GM23338 (cell line): ENCODE results near the gene SPINK2. TPM values are rescaled to one million over a fixed set of nuclear protein-coding genes. Genes with fewer than 3 reads are reported as not detected.

ENCODE experiments used
- ATAC-seq: fragments of 200-7000 bp; cut with Tn5 transposase; 3 replicates; pipeline ENCODE4 v1.9.1; 2020
- DNase-seq: peaks from one replicate; pipeline ENCODE4 v3.0.0-alpha.2; 2015; ENCODE audit warnings: low spot score
- H2AFZ ChIP-seq: fragments of 200-600 bp; sonication (generic); 2 replicates; pipeline ENCODE4 v1.8.0; 2016; ENCODE audit warnings: antibody characterized with exemption, mild to moderate bottlenecking, moderate library complexity
- H3F3A ChIP-seq: fragments of 200-600 bp; sonication (generic); replicated peaks from 2 replicates; pipeline ENCODE4 v1.8.0; 2017; ENCODE audit warnings: antibody characterized with exemption, mixed run types, low read depth
- H3K27ac ChIP-seq: fragments of 200-600 bp; sonication (generic); 2 replicates; pipeline ENCODE4 v1.6.1; 2016; ENCODE audit warnings: low read depth
- H3K27me3 ChIP-seq: fragments of 200-600 bp; sonication (generic); 2 replicates; pipeline ENCODE4 v1.8.0; 2016; ENCODE audit warnings: mild to moderate bottlenecking, mixed run types, moderate library complexity; ENCODE audit not compliant: insufficient read depth
- H3K36me3 ChIP-seq: fragments of 200-600 bp; sonication (generic); 2 replicates; pipeline ENCODE4 v1.8.0; 2016; ENCODE audit warnings: mild to moderate bottlenecking; ENCODE audit not compliant: insufficient read depth
- H3K4me1 ChIP-seq: fragments of 200-600 bp; sonication (generic); 2 replicates; pipeline ENCODE4 v1.8.0; 2016; ENCODE audit warnings: mild to moderate bottlenecking, moderate library complexity; ENCODE audit not compliant: insufficient read depth
- H3K4me2 ChIP-seq: fragments of 200-600 bp; sonication (generic); 2 replicates; pipeline ENCODE4 v1.7.1; 2017; ENCODE audit warnings: mixed run types
- H3K4me3 ChIP-seq: fragments of 200-600 bp; sonication (generic); 2 replicates; pipeline ENCODE4 v1.6.1; 2016; ENCODE audit warnings: mixed run types
- H3K79me2 ChIP-seq: fragments of 200-600 bp; sonication (generic); replicated peaks from 2 replicates; pipeline ENCODE4 v1.8.0; 2017; ENCODE audit warnings: mild to moderate bottlenecking; ENCODE audit not compliant: insufficient read depth
- H3K9me2 ChIP-seq: fragments of 200-600 bp; sonication (generic); 2 replicates; pipeline ENCODE4 v1.8.0; 2017; ENCODE audit not compliant: insufficient read depth
- H4K20me1 ChIP-seq: fragments of 200-600 bp; sonication (generic); replicated peaks from 2 replicates; pipeline ENCODE4 v1.8.0; 2017; ENCODE audit warnings: mild to moderate bottlenecking; ENCODE audit not compliant: insufficient read depth
- H3K27ac Mint-ChIP-seq: 2 replicates; pipeline ENCODE4 v1.8.0; 2020; ENCODE audit warnings: inconsistent platforms, mild to moderate bottlenecking, moderate library complexity, mixed read lengths
- H3K27me3 Mint-ChIP-seq: 3 replicates; pipeline ENCODE4 v1.8.0; 2022; ENCODE audit warnings: low read depth, mild to moderate bottlenecking, moderate library complexity, mixed read lengths, inconsistent platforms; ENCODE audit not compliant: insufficient read depth, poor library complexity
- H3K36me3 Mint-ChIP-seq: 3 replicates; pipeline ENCODE4 v1.8.0; 2021; ENCODE audit warnings: low read depth, mild to moderate bottlenecking, inconsistent platforms, moderate library complexity, mixed read lengths
- H3K4me1 Mint-ChIP-seq: 3 replicates; pipeline ENCODE4 v1.8.0; 2020; ENCODE audit warnings: mild to moderate bottlenecking, inconsistent platforms, mixed read lengths
- H3K4me3 Mint-ChIP-seq: 3 replicates; pipeline ENCODE4 v1.8.0; 2021; ENCODE audit warnings: moderate library complexity, mild to moderate bottlenecking, inconsistent platforms, mixed read lengths
- H3K9me3 Mint-ChIP-seq: 3 replicates; pipeline ENCODE4 v1.8.0; 2020; ENCODE audit warnings: moderate library complexity, mild to moderate bottlenecking, inconsistent platforms, mixed read lengths
- CREB1 ChIP-seq: fragments of 250-450 bp; sonication (Bioruptor Pico); IDR thresholded peaks from 2 replicates; pipeline ENCODE4 v1.5.0; 2020; ENCODE audit warnings: low read depth, mild to moderate bottlenecking, moderate library complexity
- JUNB ChIP-seq: IDR thresholded peaks from one replicate; pipeline ENCODE4 v1.6.1; 2016; ENCODE audit warnings: antibody characterized with exemption; ENCODE audit not compliant: unreplicated experiment
- NANOG ChIP-seq: IDR thresholded peaks from 2 replicates; pipeline ENCODE4 v1.6.1; 2016; ENCODE audit warnings: antibody characterized with exemption, borderline replicate concordance
- ZNF114 ChIP-seq: fragments of 250-450 bp; sonication (Bioruptor Pico); IDR thresholded peaks from 2 replicates; pipeline ENCODE4 v1.5.0; 2020; ENCODE audit warnings: mild to moderate bottlenecking, moderate library complexity
- ZNF462 ChIP-seq: fragments of 250-450 bp; sonication (Bioruptor Pico); IDR thresholded peaks from 2 replicates; pipeline ENCODE4 v1.5.0; 2020; ENCODE audit warnings: mild to moderate bottlenecking, moderate library complexity
- polyA plus RNA-seq: library from polyadenylated mRNA; unstranded; fragments of >200 nt; fragmentation: Nextera tagmentation; extraction: Ambion mirVana; gene quantifications from 2 replicates; pipeline ENCODE4 v1.2.1, GENCODE V29; 2016
- total RNA-seq: library from RNA; depleted of rRNA; stranded (reverse); fragments of >200 nt; shearing (Covaris generic); gene quantifications from 2 replicates; pipeline ENCODE4 v1.2.3, GENCODE V29; 2014

SPINK2 gene
- total and polyA plus RNA-seq, 2 experiments from 2014 or later, result 0.73 to 6.4 TPM

- peak overlapping the region; percentile 14 for H3K4me2 ChIP-seq
- Mint-ChIP-seq H3K27ac (no peak overlapping the region), H3K9me3 (no peaks in the 10 kb centered on the region; the same call in 2 of the 3 replicates), H3K4me3 (peak overlapping the region; percentile 26; the same call in 1 of the 3 replicates), H3K27me3 (peaks cover 96% of the 10 kb centered on the region), H3K4me1 (peaks cover 18% of the 10 kb centered on the region), H3K36me3 (no peaks in the 10 kb centered on the region)
- ATAC-seq, result peak; percentile 86
- H3K4me3 ChIP-seq, result no peak overlapping the region
- peak; percentile 93 for DNase-seq
- TF ChIP-seq ZNF462 (CRISPR knock-in tag) (peak; percentile 87), NANOG (peak; percentile 95), CREB1 (CRISPR knock-in tag) (peak; percentile 54; the same call in 1 of the 2 replicates), ZNF114 (CRISPR knock-in tag) (no peak), JUNB (no peak)
- peaks cover 89% of the 10 kb centered on the region for H3K27me3 ChIP-seq
- peaks cover 25% of the 10 kb centered on the region for H3K4me1 ChIP-seq
- no peak overlapping the region for H3K27ac ChIP-seq
- no peaks in the 10 kb centered on the region for H3K36me3 ChIP-seq
- no peaks in the 10 kb centered on the region for H3K9me2 ChIP-seq
- no peak overlapping the region for H2AFZ ChIP-seq
- H4K20me1 ChIP-seq, result peaks cover 6% of the 10 kb centered on the region; the same call in 1 of the 2 replicates
- H3K79me2 ChIP-seq, result no peaks in the 10 kb centered on the region
- H3F3A ChIP-seq, result no peaks in the 10 kb centered on the region
These were observed 23.5 kb upstream of the SPINK2 start for GRCh38 chr4:56844802-56845580.
